Liver (tissue), 9 donors: ENCODE data around the gene FMOD. TPM values are rescaled to one million over a fixed set of nuclear protein-coding genes. Genes with fewer than 3 reads are reported as not detected.

Source experiments
- DNase-seq: peaks from one replicate; pipeline ENCODE4 v3.0.0-alpha.2; 2017; ENCODE audit warnings: low spot score
- H3K27ac ChIP-seq, 2 donors: one replicate each; pipeline ENCODE4 v1.7.0; 2013; ENCODE audit warnings: inconsistent platforms in 2 of 2, low read length in 2 of 2, control low read depth in 1 of 2, low read depth in 1 of 2, mild to moderate bottlenecking in 1 of 2
- H3K27me3 ChIP-seq, 4 donors: one replicate each; pipeline versions ENCODE4 v1.6.1 to v1.7.0; 2013; ENCODE audit warnings: low read length in 3 of 4, inconsistent platforms in 1 of 4, mild to moderate bottlenecking in 1 of 4, moderate library complexity in 1 of 4; ENCODE audit not compliant: control insufficient read depth in 4 of 4, insufficient read depth in 4 of 4
- H3K36me3 ChIP-seq, 4 donors: one replicate each; pipeline versions ENCODE4 v1.6.1 to v1.7.0; 2013; ENCODE audit warnings: low read length in 3 of 4, mild to moderate bottlenecking in 3 of 4, low read depth in 1 of 4, moderate library complexity in 1 of 4; ENCODE audit not compliant: control insufficient read depth in 4 of 4, insufficient read depth in 3 of 4
- H3K4me1 ChIP-seq, 4 donors: one replicate each; pipeline versions ENCODE4 v1.6.1 to v1.7.0; 2013; ENCODE audit warnings: low read length in 3 of 4, mild to moderate bottlenecking in 3 of 4, moderate library complexity in 1 of 4; ENCODE audit not compliant: control insufficient read depth in 4 of 4, insufficient read depth in 4 of 4
- H3K4me3 ChIP-seq, 3 donors: one replicate each; pipeline versions ENCODE4 v1.6.1 to v1.7.0; 2013; ENCODE audit warnings: low read length in 3 of 3, control low read depth in 1 of 3, low read depth in 1 of 3, mild to moderate bottlenecking in 1 of 3
- H3K9ac ChIP-seq, 2 donors: one replicate each; pipeline ENCODE4 v1.7.0; 2013; ENCODE audit warnings: low read length in 2 of 2, mild to moderate bottlenecking in 2 of 2, moderate library complexity in 2 of 2, control low read depth in 1 of 2, low read depth in 1 of 2
- H3K9me3 ChIP-seq, 4 donors: one replicate each; pipeline versions ENCODE4 v1.6.1 to v1.7.0; 2013; ENCODE audit warnings: low read length in 3 of 4; ENCODE audit not compliant: control insufficient read depth in 4 of 4
- CTCF ChIP-seq: fragments of 150-350 bp; IDR thresholded peaks from 2 replicates; pipeline ENCODE4 v1.5.1; 2017; ENCODE audit warnings: improper control_type of control experiment, low read depth, low read length; ENCODE audit not compliant: missing input control
- EGR1 ChIP-seq, 2 donors: IDR thresholded peaks; 2 replicates each; pipeline ENCODE4 v1.6.1; 2016 to 2018; ENCODE audit warnings: antibody characterized with exemption in 2 of 2, low read depth in 2 of 2
- FOXA1 ChIP-seq: IDR thresholded peaks from 2 replicates; pipeline ENCODE4 v1.6.1; 2016; ENCODE audit warnings: antibody characterized with exemption
- FOXA2 ChIP-seq: IDR thresholded peaks from 2 replicates; pipeline ENCODE4 v1.6.1; 2016; ENCODE audit warnings: antibody characterized with exemption
- GABPA ChIP-seq, 2 donors: IDR thresholded peaks in 1 of 2; conservative IDR thresholded peaks in 1 of 2; 2 replicates each; pipeline ENCODE4 v1.6.1; 2016; ENCODE audit warnings: antibody characterized with exemption in 2 of 2, mild to moderate bottlenecking in 1 of 2, moderate library complexity in 1 of 2
- HNF4A ChIP-seq, 2 donors: conservative IDR thresholded peaks; 2 replicates each; pipeline ENCODE4 v1.6.1; 2016; ENCODE audit warnings: antibody characterized with exemption in 2 of 2, mild to moderate bottlenecking in 2 of 2
- HNF4G ChIP-seq: IDR thresholded peaks from 2 replicates; pipeline ENCODE4 v1.6.1; 2016; ENCODE audit warnings: antibody characterized with exemption
- JUND ChIP-seq, 2 donors: IDR thresholded peaks; 2 replicates each; pipeline ENCODE4 v1.6.1; 2016; ENCODE audit warnings: antibody characterized with exemption in 2 of 2
- MAX ChIP-seq: IDR thresholded peaks from 2 replicates; pipeline ENCODE4 v1.6.1; 2016; ENCODE audit warnings: antibody characterized with exemption
- NR2F2 ChIP-seq: IDR thresholded peaks from 2 replicates; pipeline ENCODE4 v1.6.1; 2016; ENCODE audit warnings: antibody characterized with exemption
- RAD21 ChIP-seq, 2 donors: IDR thresholded peaks; 2 replicates each; pipeline ENCODE4 v1.6.1; 2016; ENCODE audit warnings: antibody characterized with exemption in 2 of 2, mild to moderate bottlenecking in 2 of 2
- RXRA ChIP-seq, 2 donors: IDR thresholded peaks; 2 replicates each; pipeline ENCODE4 v1.6.1; 2017 to 2018; ENCODE audit warnings: antibody characterized with exemption in 2 of 2, mild to moderate bottlenecking in 1 of 2
- SP1 ChIP-seq: IDR thresholded peaks from 2 replicates; pipeline ENCODE4 v1.6.1; 2018; ENCODE audit warnings: antibody characterized with exemption, mild to moderate bottlenecking
- TAF1 ChIP-seq: conservative IDR thresholded peaks from 2 replicates; pipeline ENCODE4 v1.6.1; 2016; ENCODE audit warnings: antibody characterized with exemption, mild to moderate bottlenecking
- ZBTB33 ChIP-seq: IDR thresholded peaks from 2 replicates; pipeline ENCODE4 v1.6.1; 2016; ENCODE audit warnings: antibody characterized with exemption
- WGBS: extraction: QIAGEN DNeasy Blood & Tissue Kit; methylation state at CpG from one replicate; pipeline ENCODE4 v1.1.7; 2013; 5-methylcytosine and 5-hydroxymethylcytosine counted together
- polyA plus RNA-seq, 2 donors: library from polyadenylated mRNA; stranded (reverse) in 1 of 2; unstranded in 1 of 2; fragments of 200-250 nt in 1 of 2; fragments of >200 nt in 1 of 2; fragmentation: Nextera tagmentation in 1 of 2; extraction: Ambion mirVana in 1 of 2; gene quantifications; one replicate each; pipeline versions ENCODE4 v1.2.1 to v1.2.3, GENCODE V29; 2013 to 2015
- total RNA-seq, 2 donors: library from RNA; depleted of rRNA; stranded (reverse); fragments of >200 nt; gene quantifications; one replicate each; pipeline ENCODE4 v1.2.3, GENCODE V29; 2014
- TF ChIP-seq, protein P1 (sequence below): IDR thresholded peaks from 2 replicates; pipeline ENCODE4 v1.6.1; 2016; ENCODE audit warnings: antibody characterized with exemption
- TF ChIP-seq, protein P2 (sequence below): IDR thresholded peaks from 2 replicates; pipeline ENCODE4 v1.6.1; 2016; ENCODE audit warnings: antibody characterized with exemption, mild to moderate bottlenecking
- donor health status: healthy.
- donor health status: healthy.
- donor health status: healthy.
- donor health status: healthy.
- donor health status: healthy.

FMOD gene
- total and polyA plus RNA-seq, 4 donors: 1.0 to 7.0 (median 2.4) TPM

DNA sequence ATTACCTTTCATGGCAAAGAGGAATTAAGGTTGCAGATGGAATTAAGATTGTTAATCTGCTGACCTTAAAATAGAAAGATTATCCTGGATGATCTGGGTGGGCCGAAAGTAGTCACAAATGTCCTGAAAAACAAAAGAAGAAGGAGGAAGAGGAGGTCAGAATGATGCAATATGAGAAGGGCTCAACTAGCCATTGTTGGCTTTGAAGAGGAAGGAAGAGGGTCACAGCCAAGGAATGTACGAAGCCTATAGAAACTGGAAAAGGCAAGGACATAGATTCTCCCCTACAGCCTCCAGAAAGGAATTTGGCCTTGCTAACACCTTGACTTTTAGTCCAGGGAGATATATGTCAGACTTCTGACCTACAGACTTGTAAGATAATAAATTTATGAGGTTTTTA is 39.4 kb upstream of the FMOD start:
- Histone ChIP-seq H3K27ac (no peak overlapping the region), H3K9ac (no peak overlapping the region), H3K4me3 (no peak overlapping the region), H3K4me1 (no peaks in the 10 kb centered on the region), H3K9me3 (no peaks in the 10 kb centered on the region), H3K27me3 (peaks cover 0 to 3% (median 1%) of the 10 kb centered on the region in 4 donors), H3K36me3 (no peaks in the 10 kb centered on the region)
- DNase-seq: no peak
- 69% methylated on average over 2 of the region's 2 CpGs for WGBS
- TF ChIP-seq ZBTB33 (no peak), HNF4G (no peak), GABPA (IDR thresholded peaks at IDR 0.05 in 1 of 2, conservative IDR thresholded peaks at IDR 0.05 in 1 of 2) (no peak), NR2F2 (no peak), JUND (IDR thresholded peaks at IDR 0.05) (no peak), FOXA1 (no peak), SP1 (no peak), RAD21 (IDR thresholded peaks at IDR 0.05) (no peak), TAF1 (no peak), FOXA2 (no peak), RXRA (IDR thresholded peaks at IDR 0.05) (no peak), CTCF (no peak), HNF4A (conservative IDR thresholded peaks at IDR 0.05) (no peak), EGR1 (IDR thresholded peaks at IDR 0.05; ENCODE audit: low read depth in 2 of 2) (no peak)
- TF ChIP-seq, protein P1, sequence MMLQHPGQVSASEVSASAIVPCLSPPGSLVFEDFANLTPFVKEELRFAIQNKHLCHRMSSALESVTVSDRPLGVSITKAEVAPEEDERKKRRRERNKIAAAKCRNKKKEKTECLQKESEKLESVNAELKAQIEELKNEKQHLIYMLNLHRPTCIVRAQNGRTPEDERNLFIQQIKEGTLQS: no peak
- TF ChIP-seq, protein P2, sequence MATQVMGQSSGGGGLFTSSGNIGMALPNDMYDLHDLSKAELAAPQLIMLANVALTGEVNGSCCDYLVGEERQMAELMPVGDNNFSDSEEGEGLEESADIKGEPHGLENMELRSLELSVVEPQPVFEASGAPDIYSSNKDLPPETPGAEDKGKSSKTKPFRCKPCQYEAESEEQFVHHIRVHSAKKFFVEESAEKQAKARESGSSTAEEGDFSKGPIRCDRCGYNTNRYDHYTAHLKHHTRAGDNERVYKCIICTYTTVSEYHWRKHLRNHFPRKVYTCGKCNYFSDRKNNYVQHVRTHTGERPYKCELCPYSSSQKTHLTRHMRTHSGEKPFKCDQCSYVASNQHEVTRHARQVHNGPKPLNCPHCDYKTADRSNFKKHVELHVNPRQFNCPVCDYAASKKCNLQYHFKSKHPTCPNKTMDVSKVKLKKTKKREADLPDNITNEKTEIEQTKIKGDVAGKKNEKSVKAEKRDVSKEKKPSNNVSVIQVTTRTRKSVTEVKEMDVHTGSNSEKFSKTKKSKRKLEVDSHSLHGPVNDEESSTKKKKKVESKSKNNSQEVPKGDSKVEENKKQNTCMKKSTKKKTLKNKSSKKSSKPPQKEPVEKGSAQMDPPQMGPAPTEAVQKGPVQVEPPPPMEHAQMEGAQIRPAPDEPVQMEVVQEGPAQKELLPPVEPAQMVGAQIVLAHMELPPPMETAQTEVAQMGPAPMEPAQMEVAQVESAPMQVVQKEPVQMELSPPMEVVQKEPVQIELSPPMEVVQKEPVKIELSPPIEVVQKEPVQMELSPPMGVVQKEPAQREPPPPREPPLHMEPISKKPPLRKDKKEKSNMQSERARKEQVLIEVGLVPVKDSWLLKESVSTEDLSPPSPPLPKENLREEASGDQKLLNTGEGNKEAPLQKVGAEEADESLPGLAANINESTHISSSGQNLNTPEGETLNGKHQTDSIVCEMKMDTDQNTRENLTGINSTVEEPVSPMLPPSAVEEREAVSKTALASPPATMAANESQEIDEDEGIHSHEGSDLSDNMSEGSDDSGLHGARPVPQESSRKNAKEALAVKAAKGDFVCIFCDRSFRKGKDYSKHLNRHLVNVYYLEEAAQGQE: no peak

GRCh38 chr1:203388683-203389082 is 37.8 kb upstream of the FMOD start:
- H3K9ac ChIP-seq: no peak overlapping the region
- no peaks in the 10 kb centered on the region for H3K36me3 ChIP-seq
- no peaks in the 10 kb centered on the region for H3K4me1 ChIP-seq
- no peaks in the 10 kb centered on the region for H3K9me3 ChIP-seq
- no peak for DNase-seq
- TF ChIP-seq MAX: no peak
- TF ChIP-seq, protein P2: no peak
- no peak for TF ChIP-seq HNF4G
- TF ChIP-seq NR2F2: no peak
- no peak for TF ChIP-seq FOXA2
- TF ChIP-seq TAF1: no peak
- TF ChIP-seq, protein P1: no peak
- no peak for TF ChIP-seq ZBTB33
- H3K4me3 ChIP-seq: no peak overlapping the region
- peaks cover 0 to 6% (median 1%) of the 10 kb centered on the region in 4 donors for H3K27me3 ChIP-seq
- no peak overlapping the region for H3K27ac ChIP-seq
- WGBS: 79% methylated on average over 3 of the region's 3 CpGs
